Stimulated activated naive CD4-positive, alpha-beta T cell treated with Interleukin-2 at 50 U/mL for 16 hours (primary cell): ENCODE results near the gene GOLGA6L6.
"Not testable (repeated sequence)": the region's sequence is repeated elsewhere in the genome, so short reads cannot be mapped to it uniquely, and the experiment has no call there.

Experiments used
- DNase-seq: peaks from one replicate; lab custom pipeline; 2025; lab: John Stamatoyannopoulos, UW

GOLGA6L6 gene, protein sequence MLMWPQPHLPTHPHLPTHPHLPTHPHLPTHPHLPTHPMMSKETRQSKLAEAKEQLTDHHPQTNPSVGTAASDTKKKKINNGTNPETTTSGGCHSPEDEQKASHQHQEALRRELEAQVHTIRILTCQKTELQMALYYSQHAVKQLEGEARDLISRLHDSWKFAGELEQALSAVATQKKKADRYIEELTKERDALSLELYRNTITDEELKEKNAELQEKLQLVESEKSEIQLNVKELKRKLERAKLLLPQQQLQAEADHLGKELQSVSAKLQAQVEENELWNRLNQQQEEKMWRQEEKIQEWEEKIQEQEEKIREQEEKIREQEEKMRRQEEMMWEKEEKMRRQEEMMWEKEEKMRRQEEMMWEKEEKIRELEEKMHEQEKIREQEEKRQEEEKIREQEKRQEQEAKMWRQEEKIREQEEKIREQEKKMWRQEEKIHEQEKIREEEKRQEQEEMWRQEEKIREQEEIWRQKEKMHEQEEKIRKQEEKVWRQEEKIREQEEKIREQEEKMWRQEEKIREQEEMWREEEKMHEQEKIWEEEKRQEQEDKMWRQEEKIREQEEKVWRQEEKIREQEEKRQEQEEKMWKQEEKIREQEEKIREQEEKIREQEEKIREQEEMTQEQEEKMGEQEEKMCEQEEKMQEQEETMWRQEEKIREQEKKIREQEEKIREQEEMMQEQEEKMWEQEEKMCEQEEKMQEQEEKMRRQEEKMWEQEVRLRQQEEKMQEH

DNA sequence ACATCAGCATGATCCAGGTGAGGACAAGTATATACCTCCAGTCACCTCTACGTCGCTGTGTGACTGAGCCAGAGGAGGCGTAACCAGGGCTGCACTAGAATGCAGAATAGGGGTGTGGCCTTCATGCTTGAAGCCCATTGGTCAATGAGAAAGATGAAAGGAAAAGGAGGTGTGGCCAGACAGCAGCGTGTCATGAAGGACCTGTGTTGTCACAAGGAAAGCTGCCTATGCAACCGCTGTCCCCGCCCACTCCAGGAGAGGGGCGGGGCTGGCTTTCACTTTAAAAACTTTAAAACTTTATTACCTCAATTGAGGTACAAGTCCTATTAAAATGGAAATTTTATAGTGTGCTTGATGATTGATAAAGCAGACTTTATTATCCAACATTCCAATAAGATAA, at the start of gene GOLGA6L6:
GOLGA6L6 (minus strand) TSS at position 101 of the 400 bp plus-strand sequence; CDS start at position 10, 91 bp downstream.
- not testable (repeated sequence) for DNase-seq

DNA sequence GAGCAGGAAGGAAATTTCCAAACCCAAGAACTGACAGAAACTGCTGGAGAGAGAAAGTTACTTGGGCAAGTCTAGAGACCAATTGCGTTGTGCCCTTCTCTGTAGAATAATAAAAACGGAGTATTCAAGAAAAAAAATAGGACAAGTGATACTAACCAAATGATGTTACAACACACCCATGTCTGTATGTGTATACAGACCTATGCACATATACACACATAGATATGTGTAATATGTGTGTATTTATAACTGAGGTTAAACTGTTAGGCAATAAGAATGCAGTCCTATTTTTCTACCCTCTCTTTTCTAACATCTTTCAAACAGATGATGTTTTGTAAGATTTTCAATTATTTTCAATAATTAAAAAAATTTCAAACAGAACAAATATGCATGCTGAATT, 48.5 kb upstream of the GOLGA6L6 start:
- DNase-seq = not testable (repeated sequence)

DNA sequence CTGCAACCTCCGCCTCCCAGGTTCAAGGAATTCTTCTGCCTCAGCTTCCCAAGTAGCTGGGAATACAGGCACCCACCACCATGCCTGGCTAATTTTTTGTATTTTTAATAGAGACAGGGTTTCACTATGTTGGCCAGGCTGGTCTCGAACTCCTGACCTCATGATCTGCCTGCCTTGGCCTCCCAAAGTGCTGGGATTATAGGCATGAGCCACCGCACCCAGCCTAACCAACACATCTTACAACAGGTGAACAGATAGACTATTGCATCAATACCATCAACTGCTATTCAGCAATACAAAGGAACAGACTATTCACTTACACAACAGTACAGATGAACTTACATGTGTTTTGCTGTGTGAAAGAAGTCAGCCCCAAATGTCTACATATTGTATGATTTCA, 45.2 kb upstream of the GOLGA6L6 start:
- not testable (repeated sequence) for DNase-seq

DNA sequence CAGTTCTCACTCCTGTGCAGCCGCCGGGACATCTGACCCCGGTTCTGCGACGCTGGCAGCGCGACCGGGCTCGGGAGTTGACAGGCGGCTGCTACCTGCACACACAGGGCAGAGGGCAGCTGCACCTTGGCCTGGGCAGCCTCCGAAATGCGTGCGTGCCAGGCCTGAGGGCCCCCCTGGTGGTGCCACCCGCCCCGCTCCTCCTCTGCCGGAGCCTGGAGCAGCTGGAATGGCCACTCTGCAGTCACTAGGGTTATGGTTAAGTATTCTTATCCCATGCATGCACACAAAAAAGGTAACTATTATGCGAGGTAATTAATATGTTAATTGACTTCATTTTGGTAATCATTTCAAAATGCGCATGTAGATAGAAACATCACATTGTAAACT, 41.1 kb upstream of the GOLGA6L6 start:
- not testable (repeated sequence) for DNase-seq

DNA sequence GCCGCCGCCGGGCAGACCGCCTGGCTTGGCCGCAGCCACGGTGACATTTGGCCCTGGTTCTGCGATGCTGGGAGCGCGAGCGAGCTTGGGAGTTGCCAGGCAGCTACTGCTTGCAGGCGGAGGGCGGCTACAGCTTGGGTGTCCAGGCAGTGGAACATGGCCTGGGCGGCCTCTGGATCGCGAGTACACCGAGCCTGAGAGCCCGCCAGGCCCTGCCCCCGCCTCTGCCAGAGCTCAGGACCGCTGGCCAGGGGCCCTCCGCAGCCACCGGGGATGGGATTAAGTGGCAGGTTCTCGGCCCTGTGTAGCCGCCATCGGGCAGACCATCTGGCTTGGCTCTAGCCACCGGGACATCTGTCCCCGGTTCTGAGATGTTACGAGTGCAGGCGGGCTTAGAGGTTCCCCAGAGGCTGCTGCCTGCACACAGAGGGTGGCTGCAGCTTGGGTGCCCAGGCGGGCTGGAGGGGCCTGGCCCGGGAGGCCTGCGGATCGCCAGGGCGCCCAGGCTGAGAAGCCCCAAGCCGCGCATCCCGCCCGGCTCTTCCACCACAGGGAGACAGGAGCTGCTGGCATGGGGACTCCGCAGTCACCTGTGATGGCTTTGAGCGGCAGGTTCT, 40.6 kb upstream of the GOLGA6L6 start:
- DNase-seq = not testable (repeated sequence)

DNA sequence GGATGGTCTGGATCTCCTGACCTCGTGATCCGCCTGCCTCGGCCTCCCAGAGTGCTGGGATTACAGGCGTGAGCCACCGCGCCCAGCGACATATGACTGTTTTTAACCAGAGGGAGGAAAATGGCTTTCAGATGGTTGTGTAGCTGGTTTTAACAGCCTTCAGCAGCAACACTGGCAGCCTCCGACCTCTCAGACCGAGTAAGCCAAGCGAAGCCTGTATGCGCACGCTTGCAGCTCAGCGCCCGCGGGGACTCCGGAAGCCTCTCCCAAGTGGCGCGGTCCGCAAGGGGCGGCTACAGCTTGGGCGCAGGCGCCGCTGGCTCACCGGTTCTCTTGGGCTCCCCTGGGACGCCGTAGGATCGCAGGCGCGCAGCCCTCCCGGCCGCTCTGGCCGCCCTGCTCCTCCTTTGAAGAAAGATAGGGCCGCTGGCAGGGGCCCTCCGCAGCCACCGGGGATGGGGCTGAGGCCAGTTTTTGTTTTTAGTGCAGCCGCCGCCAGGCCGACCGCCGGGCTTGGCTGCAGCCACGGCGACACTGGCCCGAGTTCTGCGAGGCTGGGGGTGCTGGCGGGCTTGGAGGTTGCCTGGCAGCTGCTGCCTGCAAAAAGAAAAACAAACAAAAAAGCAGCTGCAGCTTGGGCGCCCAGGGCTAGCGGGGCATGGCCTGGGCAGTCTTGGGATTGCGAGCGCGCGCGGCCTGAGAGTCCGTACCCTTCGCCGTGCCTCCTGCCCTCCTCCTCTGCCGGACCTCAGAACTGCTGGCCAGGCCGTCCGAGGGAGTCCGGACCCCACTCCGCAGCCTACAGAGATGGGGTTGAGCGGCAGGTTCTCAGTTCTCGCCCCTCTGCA, 39.9 kb upstream of the GOLGA6L6 start:
- DNase-seq = not testable (repeated sequence)

DNA sequence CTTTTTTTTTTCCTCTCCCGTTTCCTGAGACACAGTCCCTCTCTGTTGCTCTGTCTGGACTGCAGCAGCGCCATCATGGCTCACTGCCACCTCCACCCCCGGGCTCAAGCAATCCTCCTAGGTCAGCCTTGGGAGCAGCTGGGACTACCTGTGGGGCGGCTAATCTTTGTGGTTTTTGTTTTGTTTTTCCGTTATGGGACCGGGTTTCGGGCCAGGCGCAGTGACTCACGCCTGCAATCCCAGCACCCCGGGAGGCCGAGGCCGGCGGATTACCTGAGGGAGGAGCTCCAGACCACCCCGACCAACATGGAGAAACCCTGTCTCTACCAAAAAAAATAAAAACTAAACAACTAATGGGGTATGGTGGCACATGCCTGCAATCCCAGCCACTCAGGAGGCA, 38.1 kb upstream of the GOLGA6L6 start:
- not testable (repeated sequence) for DNase-seq

DNA sequence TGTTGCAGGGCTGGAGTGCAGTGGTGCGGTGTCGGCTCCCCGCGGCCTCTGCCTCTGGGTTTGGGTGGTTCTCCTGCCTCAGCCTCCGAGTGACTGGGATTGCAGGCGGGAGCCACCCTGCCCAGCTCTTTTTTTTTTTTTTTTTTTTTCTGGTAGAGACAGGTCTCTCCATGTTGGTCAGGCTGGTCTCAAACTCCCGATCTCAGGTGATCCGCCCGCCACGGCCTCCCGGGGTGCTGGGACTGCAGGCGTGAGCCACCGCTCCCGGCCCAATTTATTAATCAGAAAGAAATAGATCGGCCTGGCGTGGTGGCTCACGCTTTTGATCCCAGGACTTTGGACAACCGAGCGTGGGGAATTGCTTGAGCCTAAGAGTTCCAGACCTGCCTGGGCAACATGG, 9.7 kb upstream of the GOLGA6L6 start:
- DNase-seq = not testable (repeated sequence)

DNA sequence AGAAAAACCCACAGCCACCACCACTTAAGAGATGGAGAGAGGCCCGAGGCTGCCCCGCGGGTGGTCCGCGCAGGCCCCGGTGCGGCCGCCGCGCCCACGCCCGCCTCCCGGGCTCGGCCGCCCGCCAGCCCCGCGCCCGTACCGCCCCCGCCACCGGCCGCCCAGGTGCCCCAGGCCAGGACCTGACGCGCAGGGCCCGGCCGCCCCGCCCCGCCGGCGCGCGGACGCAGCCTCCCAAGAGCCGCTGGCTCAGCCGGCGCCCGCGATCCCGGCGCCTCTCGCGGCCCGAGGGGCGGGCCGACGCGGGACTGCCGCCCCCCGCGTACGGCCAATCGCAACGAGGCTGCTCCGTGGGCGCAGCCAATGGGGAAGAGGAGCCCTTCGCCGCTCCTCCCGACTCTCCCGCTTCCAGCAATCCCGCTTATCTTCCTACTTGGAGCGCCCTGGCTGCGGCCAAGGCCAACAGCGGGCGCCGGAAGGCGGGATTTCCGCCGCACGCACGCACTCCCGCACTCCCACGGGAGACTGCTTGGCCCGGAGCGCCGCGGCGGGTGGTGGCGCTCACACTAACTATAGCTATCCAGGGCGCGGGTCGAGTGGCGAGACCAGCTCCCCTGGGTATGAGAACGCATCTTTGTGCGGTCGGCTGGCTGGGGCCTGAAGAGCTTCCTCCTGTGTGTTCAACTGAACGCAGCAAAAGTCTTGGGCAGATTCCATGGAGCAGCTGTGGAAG, 35.5 kb downstream of the GOLGA6L6 start:
- DNase-seq = not testable (repeated sequence)

DNA sequence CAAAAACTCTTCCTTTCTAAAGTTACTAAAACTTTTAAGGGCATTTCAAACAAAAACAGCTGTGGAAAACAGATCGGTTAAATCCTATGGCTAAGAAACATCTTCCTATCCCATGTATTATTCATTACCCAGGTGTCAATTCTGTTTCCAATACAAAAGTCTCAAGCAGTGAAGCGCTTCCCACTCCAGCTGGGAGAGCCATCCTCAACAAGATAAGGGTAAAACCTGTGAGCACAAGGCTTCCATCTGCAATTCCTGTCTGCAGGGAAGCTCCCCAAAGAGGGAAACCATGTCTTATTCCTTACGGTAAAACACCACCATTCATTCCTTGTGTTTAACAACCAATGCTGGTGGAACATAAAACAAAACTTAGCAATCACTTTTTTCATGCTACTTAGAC, 38.8 kb downstream of the GOLGA6L6 start:
- not testable (repeated sequence) for DNase-seq

DNA sequence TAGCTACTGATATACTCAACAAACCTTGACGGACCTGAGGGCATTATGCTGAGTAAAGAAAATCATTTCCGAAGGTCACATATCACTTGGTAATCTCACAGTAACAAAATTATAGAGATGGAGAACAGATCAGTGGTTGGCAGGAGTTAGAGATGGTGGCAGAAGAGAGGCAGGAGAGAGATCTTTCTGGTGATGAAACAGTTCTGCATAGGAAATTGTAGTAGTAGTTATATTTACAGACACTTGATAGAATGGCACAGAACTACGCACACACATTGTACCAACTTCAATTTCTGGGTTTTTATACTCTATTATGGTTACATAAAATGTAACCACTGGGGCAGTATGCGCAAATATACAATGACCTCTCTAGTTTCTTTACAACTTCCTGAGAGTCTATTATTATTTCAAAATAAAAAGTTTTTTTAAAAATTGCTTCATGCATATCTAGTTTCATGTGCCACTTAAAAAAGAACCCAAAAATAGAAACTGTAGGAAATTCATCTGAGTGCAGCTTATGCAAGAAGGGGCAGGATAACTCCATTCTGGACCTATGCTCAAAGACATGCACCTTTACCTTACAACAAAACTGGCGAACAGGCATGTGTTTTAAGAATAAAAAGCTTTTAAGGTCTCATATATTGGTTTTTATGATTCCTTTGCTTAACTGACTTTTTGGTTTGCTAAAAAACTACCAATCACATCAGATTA, 39.9 kb downstream of the GOLGA6L6 start:
- not testable (repeated sequence) for DNase-seq

DNA sequence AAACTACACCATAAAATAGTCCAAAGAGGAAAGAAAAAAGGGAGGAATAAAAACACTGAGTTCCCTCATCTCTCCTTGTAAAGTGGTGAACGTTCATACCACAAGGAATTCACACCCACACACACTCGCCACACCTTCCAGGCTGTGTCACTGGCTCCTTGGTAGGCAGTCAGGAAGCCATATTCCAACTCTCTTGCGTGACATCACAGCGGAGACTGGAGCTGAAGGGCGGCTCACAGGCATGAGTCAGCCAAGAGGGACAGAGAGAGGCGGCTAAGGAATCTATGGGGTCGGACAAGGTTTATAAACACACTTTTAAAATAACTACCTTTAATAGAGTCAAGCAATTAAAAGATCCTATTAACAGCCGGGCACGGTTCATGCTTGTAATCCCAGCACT, 43.8 kb downstream of the GOLGA6L6 start:
- not testable (repeated sequence) for DNase-seq

DNA sequence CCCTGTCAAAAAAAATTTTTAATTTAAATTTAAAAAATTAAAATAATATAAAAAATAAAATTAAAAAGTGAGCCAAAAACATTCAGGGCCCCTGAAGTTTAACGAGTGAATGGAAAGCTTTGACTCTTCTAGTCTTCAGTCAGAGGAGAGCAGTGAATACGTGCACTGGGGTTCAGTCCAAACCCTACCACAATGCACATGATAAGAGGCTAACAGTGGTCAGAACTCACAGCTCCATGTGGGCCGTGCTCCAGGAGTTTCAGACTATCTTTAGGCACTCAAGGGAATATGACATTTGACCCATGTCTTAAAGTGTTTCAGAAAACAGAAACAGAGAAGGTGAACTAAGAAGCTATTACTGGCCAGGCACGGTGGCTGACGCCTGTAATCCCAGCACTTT, 48.6 kb downstream of the GOLGA6L6 start:
- not testable (repeated sequence) for DNase-seq

DNA sequence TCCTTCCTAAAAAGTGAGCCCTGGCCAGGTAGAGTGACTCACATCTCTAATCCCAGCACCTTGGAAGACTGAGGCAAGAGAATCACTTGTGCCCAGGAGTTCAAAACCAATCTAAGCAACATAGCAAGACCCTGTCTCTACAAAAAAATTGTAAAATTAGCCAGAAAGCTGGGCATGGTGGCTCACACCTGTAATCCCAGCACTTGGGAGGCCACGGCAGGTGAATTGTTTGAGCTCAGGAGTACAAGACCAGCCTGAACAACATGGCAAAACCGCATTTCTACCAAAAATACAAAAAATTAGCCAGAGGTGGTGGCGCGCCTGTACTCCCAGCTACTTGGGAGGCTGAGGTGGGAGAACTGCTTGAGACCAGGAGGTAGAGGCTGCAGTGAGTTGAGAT, 49.0 kb downstream of the GOLGA6L6 start:
- not testable (repeated sequence) for DNase-seq

DNA sequence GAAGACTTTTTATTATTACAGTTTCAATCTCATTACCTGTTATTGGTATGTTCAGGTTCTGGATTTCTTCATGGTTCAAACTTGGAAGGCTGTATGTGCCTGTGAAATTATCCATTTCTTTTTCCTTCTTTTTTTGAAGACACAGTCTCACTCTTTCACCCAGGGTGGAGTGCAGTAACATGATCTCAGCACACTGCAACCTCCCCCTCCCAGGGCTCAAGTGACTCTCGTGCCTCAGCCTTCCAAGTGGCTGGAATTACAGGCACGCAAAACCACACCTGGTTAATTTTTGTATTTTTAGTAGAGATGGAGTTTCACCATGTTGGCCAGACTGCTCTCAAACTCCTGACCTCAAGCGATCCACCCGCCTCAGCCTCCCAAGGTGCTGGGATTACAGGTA, 52.3 kb downstream of the GOLGA6L6 start:
- DNase-seq = not testable (repeated sequence)
